Heart right ventricle (tissue), 16 donors: ENCODE measurements around the gene PEAK1. TPM values are rescaled to one million over a fixed set of nuclear protein-coding genes. Genes with fewer than 3 reads are reported as not detected.

ENCODE experiments used
- ATAC-seq, 8 donors: fragments of 200-7000 bp; cut with Tn5 transposase; one replicate each; pipeline ENCODE4 v1.9.1; 2020; ENCODE audit warnings: mild to moderate bottlenecking in 8 of 8, moderate library complexity in 8 of 8, moderate number of reproducible peaks in 1 of 8
- DNase-seq, 2 donors: peaks; one replicate each; pipeline ENCODE4 v3.0.0-alpha.2; 2020
- H3K27ac ChIP-seq, 10 donors: fragments of 200-600 bp; sonication (generic) in 2 of 10; one replicate each; pipeline versions ENCODE4 v1.5.0 to v1.8.0; 2020 to 2022; ENCODE audit warnings: mild to moderate bottlenecking in 3 of 10
- H3K27me3 ChIP-seq, 7 donors: fragments of 200-600 bp; one replicate each; pipeline ENCODE4 v1.8.0; 2021 to 2022; ENCODE audit warnings: mild to moderate bottlenecking in 2 of 7
- H3K36me3 ChIP-seq, 9 donors: fragments of 200-600 bp; sonication (generic) in 1 of 9; one replicate each; pipeline versions ENCODE4 v1.5.0 to v1.8.0; 2020 to 2022; ENCODE audit warnings: mild to moderate bottlenecking in 2 of 9
- H3K4me1 ChIP-seq, 9 donors: fragments of 200-600 bp; sonication (generic) in 1 of 9; one replicate each; pipeline versions ENCODE4 v1.5.0 to v1.8.0; 2020 to 2022; ENCODE audit warnings: mild to moderate bottlenecking in 4 of 9
- H3K4me3 ChIP-seq, 10 donors: fragments of 200-600 bp; sonication (generic) in 2 of 10; one replicate each; pipeline versions ENCODE4 v1.5.0 to v1.8.0; 2020 to 2022; ENCODE audit warnings: mild to moderate bottlenecking in 7 of 10, moderate library complexity in 2 of 10
- H3K9me3 ChIP-seq, 11 donors: fragments of 200-600 bp in 10 of 11; sonication (generic) in 2 of 11; one replicate each; pipeline versions ENCODE4 v1.5.0 to v1.8.0; 2013 to 2022; ENCODE audit warnings: mild to moderate bottlenecking in 2 of 11, control low read depth in 1 of 11, moderate library complexity in 1 of 11
- WGBS, 2 donors: extraction: QIAGEN DNeasy Blood & Tissue Kit; methylation state at CpG; one replicate each; pipeline ENCODE4 v1.1.7; 2013; ENCODE audit warnings: inconsistent platforms in 1 of 2; 5-methylcytosine and 5-hydroxymethylcytosine counted together
- intact Hi-C, 10 donors: fragments of 100-400 bp; cut with DNase I; formaldehyde crosslinking; loops; one replicate each; pipeline versions ENCODE4 v1.11.1 to v1.14.2; 2022
- polyA plus RNA-seq, 2 donors: library from polyadenylated mRNA; stranded (reverse); fragments of 200-250 nt; gene quantifications; one replicate each; pipeline ENCODE4 v1.2.3, GENCODE V29; 2013
- total RNA-seq, 10 donors: library from RNA; stranded (reverse); fragmentation: NEBNext Ultra II Directional in 3 of 10; extraction: Animal tissue kit (Norgen Biotek cat#: 25700) in 3 of 10; gene quantifications; one replicate each; pipeline versions ENCODE4 v1.2.1 to v1.2.4, GENCODE V29; 2021 to 2023
- TF ChIP-seq, protein P1 (sequence below), 9 donors: fragments of 200-600 bp; sonication (generic) in 2 of 9; IDR thresholded peaks; one replicate each; pipeline versions ENCODE4 v1.5.0 to v1.8.0; 2021 to 2022; ENCODE audit warnings: antibody characterized with exemption in 9 of 9, mild to moderate bottlenecking in 5 of 9, moderate library complexity in 1 of 9
- donor health status: Arrhythmogenic right ventricular cardiomyopathy.
- donor health status: ischemic (EF 13 %, LVEDD 7.1; RV severe dilation, severe dysfunction).
- donor health status: healthy with polysubstance abuse.
- donor health status: DM: no; HTN: yes; CAD: no.
- donor health status: DM: no; HTN: no; CAD: no.
- donor health status: ischemic (EF 25% LVEDD 6.9; RV normal size, moderate dysfunction).
- donor health status: ischemic (EF 25% LVEDD 5.7; RV mildly dilated, moderate dysfunction).
- donor health status: healthy.
- donor health status: DM: yes; HTN: yes; CAD: no.
- donor health status: Ischemic cardiomyopathy.
- donor health status: ischemic (EF 35%, LVEDD 5.7; RV mildly dilated, moderate dysfunction).
- donor health status: nonischemic (EF 11% LVEDD 7.7; RV severe dilation, severe dysfunction).
- donor health status: DM: yes; HTN: yes; CAD: no.
- donor health status: PGD.
- donor health status: ischemic (EF 29% LVEDD 5.4; RV normal size, mild dysfunction).
- donor health status: nonischemic (EF 23%, LVEDD 6.1; RV moderate dilation, normal function).

PEAK1 gene
- total and polyA plus RNA-seq, 12 donors: 7.0 to 146 (median 90.8) TPM

GRCh38 chr15:77247116-77247515 is 172.8 kb downstream of the PEAK1 start:
- H3K36me3 ChIP-seq: peaks cover 0 to 79% (median 16%) of the 10 kb centered on the region in 9 donors
- TF ChIP-seq, protein P1, sequence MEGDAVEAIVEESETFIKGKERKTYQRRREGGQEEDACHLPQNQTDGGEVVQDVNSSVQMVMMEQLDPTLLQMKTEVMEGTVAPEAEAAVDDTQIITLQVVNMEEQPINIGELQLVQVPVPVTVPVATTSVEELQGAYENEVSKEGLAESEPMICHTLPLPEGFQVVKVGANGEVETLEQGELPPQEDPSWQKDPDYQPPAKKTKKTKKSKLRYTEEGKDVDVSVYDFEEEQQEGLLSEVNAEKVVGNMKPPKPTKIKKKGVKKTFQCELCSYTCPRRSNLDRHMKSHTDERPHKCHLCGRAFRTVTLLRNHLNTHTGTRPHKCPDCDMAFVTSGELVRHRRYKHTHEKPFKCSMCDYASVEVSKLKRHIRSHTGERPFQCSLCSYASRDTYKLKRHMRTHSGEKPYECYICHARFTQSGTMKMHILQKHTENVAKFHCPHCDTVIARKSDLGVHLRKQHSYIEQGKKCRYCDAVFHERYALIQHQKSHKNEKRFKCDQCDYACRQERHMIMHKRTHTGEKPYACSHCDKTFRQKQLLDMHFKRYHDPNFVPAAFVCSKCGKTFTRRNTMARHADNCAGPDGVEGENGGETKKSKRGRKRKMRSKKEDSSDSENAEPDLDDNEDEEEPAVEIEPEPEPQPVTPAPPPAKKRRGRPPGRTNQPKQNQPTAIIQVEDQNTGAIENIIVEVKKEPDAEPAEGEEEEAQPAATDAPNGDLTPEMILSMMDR (IDR thresholded peaks at IDR 0.05): no peak
- H3K27ac ChIP-seq: no peak overlapping the region
- intact Hi-C loops: no loop called here
- no peak for ATAC-seq
- no peaks in the 10 kb centered on the region for H3K4me1 ChIP-seq
- H3K4me3 ChIP-seq: no peak overlapping the region
- no peaks in the 10 kb centered on the region for H3K27me3 ChIP-seq
- no peak for DNase-seq
- H3K9me3 ChIP-seq: no peaks in the 10 kb centered on the region

GRCh38 chr15:77243716-77244401 is 176.0 kb downstream of the PEAK1 start:
- intact Hi-C loops: no loop called here
- Histone ChIP-seq H3K4me3 (no peak overlapping the region), H3K9me3 (no peaks in the 10 kb centered on the region), H3K36me3 (peaks cover 0 to 55% (median 8%) of the 10 kb centered on the region in 9 donors), H3K27ac (no peak overlapping the region), H3K27me3 (no peaks in the 10 kb centered on the region), H3K4me1 (no peaks in the 10 kb centered on the region)
- DNase-seq: no peak
- TF ChIP-seq, protein P1 (IDR thresholded peaks at IDR 0.05): no peak
- WGBS, 2 donors: 96 to 97% methylated on average over 7 of the region's 7 CpGs
- peak in 1 of 8 donors; percentile 29 for ATAC-seq

DNA sequence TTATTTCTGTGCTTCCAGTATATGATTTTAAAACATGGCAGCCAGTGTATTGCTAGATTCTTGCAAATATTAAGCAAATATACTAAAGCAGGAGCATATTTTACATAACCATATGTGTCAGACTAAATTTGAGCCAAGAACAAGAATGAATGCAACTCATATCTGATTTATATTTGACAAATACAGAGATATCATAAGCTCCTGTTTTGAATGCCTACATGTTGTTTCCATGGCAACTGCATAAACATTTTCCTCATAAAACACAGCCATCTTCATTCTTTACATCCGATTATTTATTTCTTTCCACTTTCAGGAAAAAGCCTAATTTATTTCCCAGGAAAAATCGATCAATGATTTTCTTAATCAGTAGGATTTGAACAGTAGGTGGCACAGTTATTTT is 176.8 kb downstream of the PEAK1 start:
- Histone ChIP-seq H3K27me3 (no peaks in the 10 kb centered on the region), H3K36me3 (peaks cover 0 to 55% (median under 1%) of the 10 kb centered on the region in 9 donors), H3K9me3 (no peaks in the 10 kb centered on the region), H3K4me1 (no peaks in the 10 kb centered on the region), H3K27ac (no peak overlapping the region), H3K4me3 (no peak overlapping the region)
- intact Hi-C loops: no loop called here
- WGBS, 2 donors: 81 to 85% methylated on average over 2 of the region's 2 CpGs
- TF ChIP-seq, protein P1 (IDR thresholded peaks at IDR 0.05): no peak
- no peak for DNase-seq
- ATAC-seq: no peak

DNA sequence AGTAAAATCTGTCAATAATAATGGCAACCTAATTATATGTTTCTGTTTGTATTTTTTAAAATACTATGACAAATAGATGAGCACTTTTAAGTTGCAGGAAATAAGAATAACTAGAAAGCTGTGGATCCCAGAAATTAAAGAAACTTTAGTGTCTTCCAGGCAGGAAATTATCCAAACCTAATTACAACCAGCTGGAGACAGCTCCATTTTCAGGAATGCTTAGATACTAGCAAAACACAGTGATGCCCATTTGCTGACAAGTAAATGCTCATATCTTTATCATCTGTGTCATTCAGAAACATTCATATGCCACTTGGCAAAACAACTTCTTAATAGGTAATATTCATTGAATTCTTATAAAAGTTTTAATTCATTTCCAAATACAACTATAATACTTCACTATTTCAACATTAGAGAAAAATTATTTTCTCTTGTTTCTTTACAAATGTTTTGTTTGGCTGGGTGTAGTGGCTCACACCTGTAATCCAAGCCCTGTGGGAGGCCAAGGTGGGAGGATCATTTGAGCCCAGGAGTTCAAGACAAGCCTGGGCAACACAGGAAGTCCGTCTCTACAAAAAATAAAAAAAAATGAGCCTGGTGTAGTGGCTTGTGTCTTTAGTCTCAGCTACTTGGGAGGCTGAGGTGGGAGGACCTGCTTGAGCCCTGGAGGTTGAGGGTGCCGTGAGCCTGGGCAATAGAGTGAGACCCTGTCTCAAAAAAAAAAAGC is 179.9 kb downstream of the PEAK1 start:
- DNase-seq: no peak
- TF ChIP-seq, protein P1 (IDR thresholded peaks at IDR 0.05): no peak
- no peak for ATAC-seq
- H3K9me3 ChIP-seq: no peaks in the 10 kb centered on the region
- intact Hi-C loops: no loop called here
- no peaks in the 10 kb centered on the region for H3K4me1 ChIP-seq
- peaks cover 0 to 46% (median 4%) of the 10 kb centered on the region in 9 donors for H3K36me3 ChIP-seq
- no peak overlapping the region for H3K27ac ChIP-seq
- H3K27me3 ChIP-seq: no peaks in the 10 kb centered on the region
- WGBS, 2 donors: 84 to 86% methylated on average over 2 of the region's 2 CpGs
- H3K4me3 ChIP-seq: no peak overlapping the region
